Mammary epithelial cell (primary cell): Measurements from ENCODE around the gene SNRPD2.

ENCODE experiments used
- EZH2 ChIP-seq: IDR thresholded peaks from 2 replicates; pipeline ENCODE4 v1.6.1; 2012; ENCODE audit warnings: low read length, inconsistent platforms, borderline replicate concordance
- TF ChIP-seq, protein P1 (sequence below), 2 donors: IDR thresholded peaks in 1 of 2; conservative IDR thresholded peaks in 1 of 2; 2 replicates each; pipeline ENCODE4 v1.5.1; 2011 to 2012; ENCODE audit warnings: inconsistent platforms in 2 of 2, low read length in 2 of 2, mild to moderate bottlenecking in 2 of 2, control low read depth in 1 of 2, low read depth in 1 of 2; ENCODE audit not compliant: insufficient read depth in 1 of 2; ENCODE audit errors: extremely low read depth in 1 of 2

DNA sequence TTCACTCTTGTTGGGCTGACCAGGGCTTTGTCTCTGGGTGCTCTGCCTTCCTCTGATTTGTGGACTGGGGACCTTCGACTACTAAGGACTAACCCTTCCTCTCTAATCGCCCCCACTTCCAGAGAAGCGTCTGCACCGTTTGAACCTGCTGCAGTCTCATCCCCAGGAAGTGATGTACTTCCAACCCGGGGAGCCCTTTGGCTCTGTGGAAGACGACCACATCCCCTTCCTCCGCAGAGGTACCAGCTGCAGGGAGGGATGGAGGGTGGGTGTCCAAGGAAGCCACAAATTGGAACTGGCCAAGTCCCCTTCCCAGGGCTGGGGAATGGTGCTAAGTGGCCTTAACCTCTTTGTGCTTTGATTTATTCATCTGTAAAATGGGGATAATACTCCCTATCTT, 9.9 kb upstream of the SNRPD2 start:
- TF ChIP-seq EZH2, result no peak
- TF ChIP-seq, protein P1, sequence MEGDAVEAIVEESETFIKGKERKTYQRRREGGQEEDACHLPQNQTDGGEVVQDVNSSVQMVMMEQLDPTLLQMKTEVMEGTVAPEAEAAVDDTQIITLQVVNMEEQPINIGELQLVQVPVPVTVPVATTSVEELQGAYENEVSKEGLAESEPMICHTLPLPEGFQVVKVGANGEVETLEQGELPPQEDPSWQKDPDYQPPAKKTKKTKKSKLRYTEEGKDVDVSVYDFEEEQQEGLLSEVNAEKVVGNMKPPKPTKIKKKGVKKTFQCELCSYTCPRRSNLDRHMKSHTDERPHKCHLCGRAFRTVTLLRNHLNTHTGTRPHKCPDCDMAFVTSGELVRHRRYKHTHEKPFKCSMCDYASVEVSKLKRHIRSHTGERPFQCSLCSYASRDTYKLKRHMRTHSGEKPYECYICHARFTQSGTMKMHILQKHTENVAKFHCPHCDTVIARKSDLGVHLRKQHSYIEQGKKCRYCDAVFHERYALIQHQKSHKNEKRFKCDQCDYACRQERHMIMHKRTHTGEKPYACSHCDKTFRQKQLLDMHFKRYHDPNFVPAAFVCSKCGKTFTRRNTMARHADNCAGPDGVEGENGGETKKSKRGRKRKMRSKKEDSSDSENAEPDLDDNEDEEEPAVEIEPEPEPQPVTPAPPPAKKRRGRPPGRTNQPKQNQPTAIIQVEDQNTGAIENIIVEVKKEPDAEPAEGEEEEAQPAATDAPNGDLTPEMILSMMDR (conservative IDR thresholded peaks at IDR 0.05 in 1 of 2, IDR thresholded peaks at IDR 0.05 in 1 of 2; ENCODE audit: extremely low read depth in 1 of 2, insufficient read depth in 1 of 2, low read depth in 1 of 2, low read length in 2 of 2), result no peak
